Neural cell (in vitro differentiated cells): Measurements from ENCODE around the gene FGF2.

Source experiments
- EP300 ChIP-seq: fragments of 450-650 bp; conservative IDR thresholded peaks from 2 replicates; pipeline ENCODE4 v1.6.1; 2014; ENCODE audit warnings: antibody characterized with exemption, mild to moderate bottlenecking, moderate library complexity; ENCODE audit not compliant: poor library complexity, severe bottlenecking
- EZH2 ChIP-seq: fragments of 200-600, 300-800 bp; shearing (Covaris generic), sonication (generic); IDR thresholded peaks from 2 replicates; pipeline ENCODE4 v1.6.1; 2014; ENCODE audit warnings: antibody characterized with exemption, low read length, borderline replicate concordance, mild to moderate bottlenecking; ENCODE audit not compliant: insufficient read depth, poor library complexity, severe bottlenecking
- RAD21 ChIP-seq: fragments of 450-650 bp; conservative IDR thresholded peaks from 2 replicates; pipeline ENCODE4 v1.6.1; 2014; ENCODE audit warnings: antibody characterized with exemption, mild to moderate bottlenecking, moderate library complexity
- SMC3 ChIP-seq: fragments of 450-650 bp; conservative IDR thresholded peaks from 2 replicates; pipeline ENCODE4 v1.6.1; 2014; ENCODE audit warnings: antibody characterized with exemption, mild to moderate bottlenecking, moderate library complexity; ENCODE audit not compliant: poor library complexity
- TF ChIP-seq, protein P1 (sequence below): fragments of 450-650 bp; IDR thresholded peaks from 2 replicates; pipeline ENCODE4 v1.5.1; 2014; ENCODE audit warnings: antibody characterized with exemption, mild to moderate bottlenecking, moderate library complexity; ENCODE audit not compliant: poor library complexity, severe bottlenecking

DNA sequence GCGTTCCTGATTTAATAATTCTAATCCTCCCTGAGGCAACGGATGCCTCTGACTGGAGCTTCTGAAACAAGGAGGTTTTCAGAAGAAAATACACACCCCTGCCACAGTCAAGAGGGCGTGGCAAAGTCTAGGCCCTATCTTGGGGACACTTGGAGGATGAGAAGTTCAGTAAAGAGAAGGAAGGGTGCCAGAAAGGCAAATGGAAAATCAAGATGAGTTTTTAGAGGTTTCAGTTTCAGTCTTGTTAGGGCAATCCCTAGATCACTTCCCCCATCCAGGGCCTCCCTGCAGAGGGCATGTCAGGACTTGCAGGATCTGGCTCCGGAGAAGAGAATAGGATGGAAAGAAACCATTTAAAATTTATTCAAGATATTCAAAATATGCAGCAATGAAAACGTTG, 28.5 kb upstream of the FGF2 start:
- TF ChIP-seq RAD21 (no peak), SMC3 (no peak), EZH2 (no peak), EP300 (no peak)
- TF ChIP-seq, protein P1, sequence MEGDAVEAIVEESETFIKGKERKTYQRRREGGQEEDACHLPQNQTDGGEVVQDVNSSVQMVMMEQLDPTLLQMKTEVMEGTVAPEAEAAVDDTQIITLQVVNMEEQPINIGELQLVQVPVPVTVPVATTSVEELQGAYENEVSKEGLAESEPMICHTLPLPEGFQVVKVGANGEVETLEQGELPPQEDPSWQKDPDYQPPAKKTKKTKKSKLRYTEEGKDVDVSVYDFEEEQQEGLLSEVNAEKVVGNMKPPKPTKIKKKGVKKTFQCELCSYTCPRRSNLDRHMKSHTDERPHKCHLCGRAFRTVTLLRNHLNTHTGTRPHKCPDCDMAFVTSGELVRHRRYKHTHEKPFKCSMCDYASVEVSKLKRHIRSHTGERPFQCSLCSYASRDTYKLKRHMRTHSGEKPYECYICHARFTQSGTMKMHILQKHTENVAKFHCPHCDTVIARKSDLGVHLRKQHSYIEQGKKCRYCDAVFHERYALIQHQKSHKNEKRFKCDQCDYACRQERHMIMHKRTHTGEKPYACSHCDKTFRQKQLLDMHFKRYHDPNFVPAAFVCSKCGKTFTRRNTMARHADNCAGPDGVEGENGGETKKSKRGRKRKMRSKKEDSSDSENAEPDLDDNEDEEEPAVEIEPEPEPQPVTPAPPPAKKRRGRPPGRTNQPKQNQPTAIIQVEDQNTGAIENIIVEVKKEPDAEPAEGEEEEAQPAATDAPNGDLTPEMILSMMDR, result no peak
